Measurements from ENCODE around the gene FRRS1L.

FRRS1L gene

DNA sequence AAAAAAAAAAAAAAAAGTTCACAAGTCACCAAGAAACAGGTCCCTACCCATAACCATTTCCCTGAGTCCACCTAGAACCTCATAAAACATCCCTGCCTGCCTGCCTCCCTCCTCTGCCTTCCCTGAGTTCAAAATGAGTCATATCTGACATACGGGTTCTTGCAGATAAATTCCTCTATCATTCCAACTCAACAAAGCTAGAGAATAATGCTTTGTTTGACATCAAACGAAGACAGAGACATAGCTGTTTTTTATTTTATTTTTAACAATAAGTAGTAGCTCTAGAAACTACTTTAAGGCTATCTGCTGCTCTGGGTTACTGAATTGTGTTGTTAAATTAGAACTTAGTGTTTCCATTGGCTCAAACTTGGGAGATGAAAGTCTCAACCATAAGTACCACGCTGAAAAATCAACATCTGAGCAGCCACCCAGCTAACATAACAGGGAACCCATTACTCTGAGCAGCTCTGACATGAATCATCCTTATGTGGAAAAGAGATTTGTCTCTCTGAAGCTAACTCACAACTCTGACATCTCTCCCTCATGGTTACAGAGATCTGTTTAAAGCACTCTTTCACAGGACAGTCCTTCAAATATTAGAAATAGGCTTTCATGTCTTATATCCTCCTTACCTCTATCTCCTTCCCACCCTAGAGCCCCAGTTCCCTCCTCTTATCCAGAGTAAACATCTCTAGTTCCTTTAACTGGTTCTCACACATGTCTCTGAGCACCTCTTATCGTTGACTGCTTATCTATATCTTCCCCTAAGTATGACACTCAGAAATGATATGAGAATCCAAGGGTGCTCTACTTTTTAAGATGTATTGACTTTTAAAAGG lies 59.4 kb downstream of the FRRS1L start:
- no peak for DNase-seq (ENCODE audit: low read depth)

DNA sequence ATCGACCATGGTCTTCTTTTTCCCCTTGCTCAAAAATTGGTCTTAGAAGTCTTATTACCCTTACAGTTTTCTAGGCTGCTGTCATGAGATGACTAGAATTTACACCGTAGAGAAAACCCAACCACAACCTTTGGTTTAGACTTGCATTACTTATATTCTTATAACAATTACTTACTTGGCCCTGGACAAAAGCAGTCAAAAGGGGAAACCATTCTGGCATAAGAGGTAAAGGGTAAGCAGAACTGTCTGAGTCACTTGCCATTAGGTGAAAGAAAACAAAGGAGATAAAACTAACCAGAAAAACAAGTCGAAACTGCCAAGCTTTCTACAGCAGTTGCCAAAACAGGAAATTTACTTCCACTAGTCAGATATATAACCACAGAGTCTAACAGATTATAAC lies 65.2 kb downstream of the FRRS1L start:
- no peak for DNase-seq (ENCODE audit: low read depth)

DNA sequence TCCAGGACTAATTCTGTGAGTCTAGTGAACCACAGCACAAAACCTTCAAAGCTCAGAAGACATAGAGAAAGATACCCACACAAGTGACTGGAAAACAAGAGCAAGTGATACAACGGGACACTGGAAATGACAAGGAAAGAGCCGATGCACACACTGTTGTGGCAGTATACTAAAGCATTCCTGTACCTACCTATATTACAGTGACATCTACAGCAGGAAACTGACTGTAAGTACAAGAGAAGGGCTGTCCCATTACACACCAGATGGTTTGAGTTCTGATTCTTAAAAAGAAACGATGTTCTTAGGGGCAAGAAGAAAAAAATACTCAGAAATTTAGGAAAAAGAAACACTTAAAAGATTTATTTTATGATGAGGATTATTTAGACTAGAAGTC lies 65.8 kb downstream of the FRRS1L start:
- no peak for DNase-seq (ENCODE audit: low read depth)

DNA sequence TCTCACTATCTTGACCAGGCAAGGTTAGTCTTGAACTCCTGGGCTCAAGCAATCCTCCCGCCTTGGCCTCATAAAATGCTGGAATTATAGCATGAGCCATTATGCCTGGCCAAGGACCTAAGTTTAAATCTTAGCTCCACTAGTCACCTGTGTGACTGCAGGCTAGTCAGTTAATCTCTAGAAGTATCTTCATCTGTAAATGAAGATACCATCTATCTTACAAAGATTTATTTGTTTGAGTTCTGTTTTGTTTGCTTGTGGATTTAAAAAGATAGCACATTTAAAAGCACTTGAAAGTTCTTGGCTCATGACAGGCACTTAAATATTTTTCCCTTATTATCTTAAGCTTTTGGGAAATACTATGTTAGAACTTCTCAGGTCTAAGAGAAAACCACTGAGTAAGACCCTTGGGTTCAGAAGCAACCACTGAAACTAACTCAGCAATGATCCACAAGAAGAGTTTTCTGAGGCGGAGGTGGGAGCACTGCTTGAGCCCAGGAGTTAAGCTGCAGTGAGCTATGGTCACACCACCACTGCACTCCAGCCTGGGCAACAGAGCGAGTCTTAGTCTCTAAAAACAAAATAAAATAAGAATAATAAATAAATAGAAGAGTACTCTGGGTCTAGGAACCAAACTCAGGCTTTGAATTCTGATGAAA lies 66.4 kb downstream of the FRRS1L start:
- no peak for DNase-seq (ENCODE audit: low read depth)

DNA sequence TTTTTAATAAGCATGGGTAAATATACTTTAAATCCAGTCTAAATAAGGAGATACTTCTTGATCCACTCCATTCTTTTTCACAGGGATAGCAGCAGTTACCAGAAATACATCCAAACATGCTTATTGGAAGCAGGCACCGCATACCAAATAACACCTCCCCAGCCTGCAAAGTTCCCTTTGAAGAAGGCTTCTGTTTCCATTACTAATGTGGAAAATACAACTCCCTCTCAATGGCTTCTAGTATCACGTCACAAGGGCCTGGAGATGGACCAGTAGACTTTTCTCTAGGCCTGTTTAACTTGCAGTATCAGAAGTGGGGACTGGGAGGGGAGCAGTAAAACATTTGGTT lies 68.1 kb downstream of the FRRS1L start:
- no peak for DNase-seq (ENCODE audit: low read depth)

DNA sequence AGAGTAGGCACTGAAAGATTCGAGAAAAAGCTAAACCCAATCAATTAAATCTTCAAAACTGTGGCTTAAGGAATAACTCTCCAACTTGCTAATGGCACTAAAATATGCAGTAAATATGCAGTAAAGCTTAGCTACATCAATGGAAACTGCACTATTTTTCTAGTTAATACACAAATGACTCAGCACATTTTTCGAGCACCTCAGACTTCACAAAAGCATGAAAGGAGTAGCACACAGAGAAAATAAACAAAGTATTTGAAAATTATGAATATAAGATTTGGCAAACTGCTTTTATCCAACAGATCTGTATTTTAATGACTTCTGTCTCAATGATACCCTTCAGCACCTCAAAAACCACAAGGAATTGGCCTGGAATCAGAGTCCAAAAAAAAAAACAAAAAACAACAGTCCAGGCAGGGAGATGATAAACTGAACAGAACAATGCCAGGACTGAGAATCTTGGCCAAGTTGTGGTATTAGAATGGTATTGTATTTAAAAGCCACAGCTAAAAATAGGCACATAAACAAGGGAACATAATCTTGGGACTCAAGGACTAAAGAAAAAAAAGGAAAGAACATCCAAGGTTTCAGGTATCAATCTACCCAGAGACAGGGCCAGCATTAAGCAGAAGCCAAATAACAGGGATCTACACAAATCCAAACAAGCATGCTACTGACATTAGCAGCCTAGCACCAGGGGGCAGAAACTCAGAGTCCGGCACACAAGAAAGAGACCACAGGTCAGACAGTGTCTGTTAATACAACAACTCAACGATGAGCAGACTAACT lies 68.7 kb downstream of the FRRS1L start:
- DNase-seq (ENCODE audit: low read depth) = no peak

DNA sequence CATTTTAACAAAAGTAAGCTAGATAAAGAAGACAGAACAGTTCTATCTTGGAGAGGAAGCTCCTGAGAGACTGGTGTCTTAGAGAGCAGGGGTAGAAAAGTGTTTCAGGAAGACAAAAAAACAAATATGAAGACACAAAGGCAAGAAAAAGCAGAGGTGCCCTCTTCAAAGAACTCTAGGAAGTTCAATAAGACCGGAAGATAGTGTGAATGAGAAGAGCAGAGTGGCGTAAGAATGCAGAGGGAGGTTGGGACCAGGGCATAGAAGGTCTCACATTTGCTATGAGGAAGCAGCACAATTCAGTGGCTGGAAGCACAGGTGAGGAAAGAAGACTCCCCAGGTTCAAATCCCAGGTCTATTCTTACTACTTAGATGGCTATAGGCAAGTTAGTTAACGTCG lies 69.9 kb downstream of the FRRS1L start:
- no peak for DNase-seq (ENCODE audit: low read depth)

DNA sequence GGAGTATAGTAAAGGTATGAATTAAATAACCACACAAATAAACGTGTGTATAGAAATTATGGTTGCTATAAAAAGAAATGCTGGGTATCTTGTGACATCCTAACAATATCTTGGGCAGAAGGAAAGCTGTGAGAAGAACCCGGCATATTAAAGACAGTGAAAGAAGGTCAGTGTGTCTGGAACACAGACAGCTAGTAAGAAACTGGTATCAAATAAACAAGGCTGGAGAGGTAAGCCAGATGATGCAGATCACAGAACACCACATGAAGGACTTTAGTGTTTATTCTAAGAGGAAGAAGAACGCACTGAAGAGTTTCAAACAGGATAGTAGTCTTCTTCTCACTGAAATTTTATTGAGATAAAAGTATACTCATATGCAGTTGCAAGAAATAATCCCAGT lies 71.7 kb downstream of the FRRS1L start:
- no peak for DNase-seq (ENCODE audit: low read depth)

DNA sequence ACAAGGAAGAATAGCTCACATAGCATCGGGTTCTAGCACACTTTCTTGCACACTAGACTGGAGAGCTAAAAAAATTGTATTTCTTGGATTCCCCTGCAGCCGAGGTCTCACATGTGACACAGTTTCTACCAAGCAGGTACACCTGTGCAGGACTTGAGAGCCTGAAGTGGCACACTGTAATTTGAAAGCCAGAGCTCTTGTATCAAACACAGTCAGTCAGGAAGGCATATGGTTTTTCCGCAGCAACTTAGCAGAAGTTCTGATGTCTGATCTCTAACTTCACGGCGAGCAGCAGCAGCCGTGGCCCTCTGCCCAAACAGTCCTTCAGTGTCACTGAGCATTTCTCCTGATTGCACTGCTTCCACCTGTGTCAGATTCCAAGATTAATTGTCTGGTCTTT lies 72.8 kb downstream of the FRRS1L start:
- no peak for DNase-seq (ENCODE audit: low read depth)

DNA sequence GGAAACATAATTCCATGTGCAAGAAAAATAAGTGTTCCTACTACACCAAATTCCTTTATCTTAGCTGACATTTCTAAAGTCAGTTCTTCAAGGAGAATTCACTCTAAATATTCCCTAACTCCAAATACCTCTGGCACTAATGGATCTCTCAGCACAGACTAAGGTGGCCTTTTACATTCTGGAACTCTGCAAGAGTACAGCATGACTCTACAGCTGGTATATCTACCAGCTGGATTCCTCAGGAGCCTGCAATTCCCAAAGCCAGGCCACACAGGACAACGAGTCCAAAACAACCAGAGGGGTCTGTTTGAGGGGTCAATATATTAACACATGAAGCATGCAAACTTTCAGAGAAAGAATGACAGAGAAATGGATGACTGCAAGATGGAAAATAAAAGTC lies 74.5 kb downstream of the FRRS1L start:
- DNase-seq (ENCODE audit: low read depth) = no peak

DNA sequence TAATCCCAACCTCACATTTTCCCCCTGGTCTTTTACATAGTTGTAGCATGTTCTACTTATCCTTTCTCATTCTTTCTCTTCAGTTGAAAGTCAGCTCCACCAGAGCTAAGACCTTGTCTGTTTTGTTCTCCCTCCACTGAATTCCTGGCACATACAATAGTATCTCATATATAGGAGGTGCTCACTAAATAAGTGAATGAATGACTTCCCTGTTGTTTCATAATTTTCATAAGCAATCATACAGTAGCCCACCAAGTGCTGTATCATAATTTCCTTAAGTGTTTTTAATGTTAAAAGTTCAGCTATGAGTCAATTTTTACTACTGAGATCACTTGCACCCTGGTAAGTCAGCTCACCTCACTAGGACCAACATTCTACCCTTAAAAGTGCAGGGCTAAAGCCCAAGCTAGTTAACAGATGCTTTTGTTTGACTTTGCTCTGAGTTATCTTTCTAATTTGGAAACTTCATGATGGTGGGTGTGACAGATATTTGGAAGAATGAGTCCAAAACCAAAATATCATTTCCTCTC lies 74.9 kb downstream of the FRRS1L start:
- DNase-seq (ENCODE audit: low read depth) = no peak

DNA sequence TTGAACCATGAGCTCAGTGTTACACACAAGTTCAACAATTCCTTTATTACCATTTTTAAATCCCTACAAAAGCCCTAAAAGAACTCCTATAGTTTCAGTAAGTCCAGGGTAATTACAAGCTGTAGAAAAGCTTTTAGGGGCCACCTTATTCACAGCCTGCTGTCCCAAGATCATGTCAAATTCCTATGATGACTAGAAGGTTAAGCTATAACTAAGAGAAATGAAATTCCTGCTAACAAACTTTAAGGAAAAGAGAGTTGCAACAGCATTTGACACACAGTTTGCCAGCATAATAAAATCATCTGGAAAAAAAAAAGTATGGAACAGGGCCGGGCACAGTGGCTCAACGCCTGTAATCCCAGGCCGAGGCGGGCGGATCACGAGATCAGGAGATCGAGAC lies 78.8 kb downstream of the FRRS1L start:
- DNase-seq (ENCODE audit: low read depth) = no peak

DNA sequence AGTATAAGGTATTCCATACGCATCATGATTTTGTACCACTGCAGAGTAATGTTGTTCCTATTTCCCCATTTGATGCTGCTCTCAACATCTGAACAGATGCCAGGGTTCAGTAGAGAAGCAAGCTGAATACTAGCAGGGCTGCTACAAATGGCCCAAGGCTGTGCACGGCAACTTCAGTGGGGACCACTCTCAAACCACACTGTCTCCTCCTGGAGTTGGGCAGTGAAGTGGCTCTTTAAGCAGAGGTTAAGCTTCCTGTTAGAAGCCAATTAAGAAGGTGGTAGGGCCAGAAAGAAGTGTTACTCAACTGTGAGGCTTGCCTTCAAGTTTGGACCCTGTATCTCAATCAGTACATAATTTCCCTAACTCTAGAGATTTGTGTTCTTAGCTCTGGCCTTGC lies 79.3 kb downstream of the FRRS1L start:
- DNase-seq (ENCODE audit: low read depth) = no peak

DNA sequence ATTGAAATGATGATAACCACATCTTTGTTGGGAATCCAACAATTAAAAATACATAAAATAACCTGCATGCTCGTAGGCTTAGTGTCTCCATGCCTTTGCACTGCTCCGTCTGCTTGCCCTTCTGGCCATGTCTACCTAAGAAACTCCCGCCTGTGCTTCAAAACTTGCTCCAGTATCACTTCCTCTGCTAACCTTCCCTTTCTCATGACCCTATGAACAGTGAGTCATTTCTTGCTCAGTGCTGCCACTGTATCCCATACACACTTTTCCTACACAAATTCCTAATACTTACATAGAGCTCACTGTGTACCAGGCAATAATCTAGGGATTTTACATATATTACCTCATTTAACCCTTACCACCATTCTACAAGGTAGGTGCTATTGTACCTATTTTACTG lies 80.8 kb downstream of the FRRS1L start:
- DNase-seq (ENCODE audit: low read depth) = no peak

DNA sequence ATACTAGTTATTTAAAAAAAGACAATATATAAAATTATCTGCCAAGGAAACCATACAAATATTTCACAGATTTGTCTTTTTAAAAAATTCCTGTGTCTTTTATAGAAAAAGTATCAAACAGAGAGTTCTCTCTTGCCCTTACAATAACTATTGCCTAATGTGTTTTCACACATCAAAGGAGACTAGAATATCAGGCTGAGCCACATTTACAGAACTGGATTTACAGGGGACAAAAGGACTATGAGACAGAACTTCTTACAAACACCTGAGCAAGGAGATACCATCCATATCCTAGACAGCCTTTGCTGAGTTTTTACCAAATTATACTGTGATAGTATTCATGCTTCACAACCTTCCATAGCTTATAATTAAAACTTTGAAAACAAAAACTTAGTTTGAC lies 81.5 kb downstream of the FRRS1L start:
- no peak for DNase-seq (ENCODE audit: low read depth)

DNA sequence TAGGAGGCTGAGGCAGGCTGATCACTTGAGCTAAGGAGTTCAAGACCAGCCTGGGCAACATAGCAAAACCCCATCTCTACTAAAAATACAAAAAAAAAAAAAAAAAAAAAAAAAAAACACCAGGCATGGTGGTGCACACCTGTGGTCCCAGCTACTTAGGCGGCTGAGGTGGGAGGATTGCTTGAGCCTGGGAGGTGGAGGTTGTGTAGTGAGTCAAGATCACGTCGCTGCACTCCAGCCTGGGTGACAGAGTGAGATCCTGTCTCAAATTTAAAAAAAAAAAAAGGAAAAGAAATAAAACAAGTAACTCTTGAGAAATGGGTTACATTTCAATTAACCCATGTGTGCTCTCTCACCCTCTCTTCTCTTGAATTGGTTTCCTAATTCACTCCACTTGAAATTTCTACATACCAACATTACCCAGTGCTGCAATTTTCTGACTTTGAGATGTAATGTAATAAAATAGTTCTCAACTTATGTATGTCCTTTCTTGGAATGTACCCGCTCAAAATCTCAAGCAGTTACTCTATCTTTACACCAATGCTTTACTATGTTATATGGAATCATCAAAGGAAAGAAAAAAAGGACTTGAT lies 83.1 kb downstream of the FRRS1L start:
- DNase-seq (ENCODE audit: low read depth) = no peak

DNA sequence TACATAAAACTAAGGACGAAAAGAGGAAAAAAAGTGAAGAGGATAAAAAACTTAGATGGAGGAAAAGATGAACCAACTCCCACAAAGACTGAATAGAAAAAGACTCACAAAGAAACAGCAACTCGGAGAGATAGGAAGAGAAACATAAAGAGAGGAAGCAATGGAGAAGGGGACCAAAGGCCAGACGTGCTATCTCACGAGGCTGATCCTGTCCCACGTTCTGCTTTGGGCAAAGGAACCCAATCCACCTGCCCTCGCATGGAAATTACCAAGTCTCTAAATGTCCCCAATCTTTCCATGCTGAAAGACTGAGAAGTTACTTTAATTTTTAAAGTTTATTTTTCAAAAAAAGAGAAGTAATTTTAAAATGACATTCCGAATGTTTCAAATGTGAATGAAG lies 83.9 kb downstream of the FRRS1L start:
- DNase-seq (ENCODE audit: low read depth) = no peak

DNA sequence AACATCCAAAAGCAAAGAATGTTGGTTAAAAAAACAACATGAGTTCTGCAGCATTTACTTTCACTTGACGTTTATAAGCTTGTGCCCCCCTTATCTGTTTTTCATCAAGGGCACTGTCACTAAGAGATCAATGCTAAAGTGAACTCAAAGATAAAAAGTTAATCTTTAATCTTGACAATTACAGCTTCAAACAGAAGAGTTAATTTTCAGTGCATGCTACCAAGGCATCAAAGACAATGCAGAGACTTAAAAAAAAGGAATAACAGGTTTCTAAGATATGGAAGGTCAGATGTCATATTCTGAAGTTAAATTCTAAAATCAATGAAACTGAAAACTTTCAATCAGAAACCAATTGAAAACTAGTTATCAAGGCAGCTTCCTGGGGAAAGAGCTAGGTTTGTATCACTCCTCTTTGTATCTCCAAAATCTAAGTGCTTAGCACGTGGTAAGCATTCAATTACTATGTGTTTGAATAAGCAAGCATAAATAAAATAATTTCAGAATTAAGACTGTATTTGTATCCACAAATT lies 84.9 kb downstream of the FRRS1L start:
- DNase-seq (ENCODE audit: low read depth) = no peak
